ENCODE data around the gene CDC37. TPM values are rescaled to one million over a fixed set of nuclear protein-coding genes. Genes with fewer than 3 reads are reported as not detected.

CDC37 gene
- total RNA-seq, 1 experiment from 2014 or later = 204 TPM

- Mint-ChIP-seq H3K36me3 (peaks cover 25% of the 10 kb centered on the region; the same call in 1 of the 2 replicates), H3K27ac (no peak overlapping the region), H3K4me1 (no peaks in the 10 kb centered on the region), H3K9me3 (no peaks in the 10 kb centered on the region), H3K27me3 (ENCODE audit: low read depth) (no peaks in the 10 kb centered on the region), H3K4me3 (no peak overlapping the region)
- POLR2A ChIA-PET = no interaction called here
- no peak for DNase-seq (ENCODE audit: low spot score)
- ATAC-seq = no peak
- TF ChIP-seq CREM (CRISPR knock-in tag; IDR thresholded peaks at IDR 0.05) = no peak
- CTCF ChIA-PET = no interaction called here
Observed at GRCh38 chr19:10363789-10364281, 39.5 kb downstream of the CDC37 start.

GRCh38 chr19:10362259-10362658 is 41.1 kb downstream of the CDC37 start:
- no peak for DNase-seq (ENCODE audit: low spot score)
- CTCF ChIA-PET = interaction anchor here (0.5 to 2.1 kb wide), 2 partner anchors 26 to 79 kb away, joined by 3 to 11 read pairs; no protein-coding TSS in a partner anchor
- Mint-ChIP-seq H3K4me1 (no peaks in the 10 kb centered on the region), H3K4me3 (no peak overlapping the region), H3K9me3 (no peaks in the 10 kb centered on the region), H3K27me3 (ENCODE audit: low read depth) (no peaks in the 10 kb centered on the region), H3K27ac (no peak overlapping the region), H3K36me3 (peaks cover 15% of the 10 kb centered on the region; the same call in 1 of the 2 replicates)
- POLR2A ChIA-PET = interaction anchor here (1.3 kb wide), 1 partner anchor 18 kb away, joined by 4 read pairs; the partner anchor contains the start of gene TYK2
- no peak for TF ChIP-seq JUN (CRISPR knock-in tag; IDR thresholded peaks at IDR 0.05)
- TF ChIP-seq ZBTB43 (CRISPR knock-in tag; IDR thresholded peaks at IDR 0.05) = no peak
- no peak for TF ChIP-seq ZNF396 (CRISPR knock-in tag; IDR thresholded peaks at IDR 0.05; ENCODE audit: borderline replicate concordance)
- no peak for TF ChIP-seq AFF4 (CRISPR knock-in tag; IDR thresholded peaks at IDR 0.05; ENCODE audit: borderline replicate concordance)
- no peak for TF ChIP-seq TEAD1 (CRISPR knock-in tag; IDR thresholded peaks at IDR 0.05)
- TF ChIP-seq ATF2 (CRISPR knock-in tag; IDR thresholded peaks at IDR 0.05; ENCODE audit: borderline replicate concordance, low read depth) = no peak
- no peak for TF ChIP-seq EMX1 (CRISPR knock-in tag; IDR thresholded peaks at IDR 0.05)
- no peak for TF ChIP-seq NR2C2 (CRISPR knock-in tag; IDR thresholded peaks at IDR 0.05)
- ATAC-seq = no peak

- ChIA-PET POLR2A (interaction anchor here (1.3 kb wide), 1 partner anchor 19 kb away, joined by 4 read pairs; the partner anchor contains the start of gene TYK2), CTCF (interaction anchor here (0.5 to 2.1 kb wide), 3 partner anchors 27 to 103 kb away, joined by 3 to 11 read pairs (median 5); no protein-coding TSS in a partner anchor)
- ATAC-seq = peak; percentile 60
- H3K36me3 Mint-ChIP-seq = peaks cover 12% of the 10 kb centered on the region; the same call in 1 of the 2 replicates
- TF ChIP-seq SP1 (CRISPR knock-in tag; conservative IDR thresholded peaks at IDR 0.05) (no peak), E2F1 (CRISPR knock-in tag; IDR thresholded peaks at IDR 0.05) (no peak), RORB (CRISPR knock-in tag; IDR thresholded peaks at IDR 0.05) (no peak), ETV6 (CRISPR knock-in tag; IDR thresholded peaks at IDR 0.05) (no peak)
- no peaks in the 10 kb centered on the region for H3K9me3 Mint-ChIP-seq
- no peaks in the 10 kb centered on the region for H3K27me3 Mint-ChIP-seq (ENCODE audit: low read depth)
- no peak overlapping the region for H3K27ac Mint-ChIP-seq
- H3K4me1 Mint-ChIP-seq = no peaks in the 10 kb centered on the region
- no peak for DNase-seq (ENCODE audit: low spot score)
- H3K4me3 Mint-ChIP-seq = no peak overlapping the region
Observed at GRCh38 chr19:10361569-10362011, 41.8 kb downstream of the CDC37 start.
